Liver (tissue), 9 donors: ENCODE measurements around the gene PEAK1. TPM values are rescaled to one million over a fixed set of nuclear protein-coding genes. Genes with fewer than 3 reads are reported as not detected.

Source experiments
- DNase-seq: peaks from one replicate; pipeline ENCODE4 v3.0.0-alpha.2; 2017; ENCODE audit warnings: low spot score
- H3K27ac ChIP-seq, 2 donors: one replicate each; pipeline ENCODE4 v1.7.0; 2013; ENCODE audit warnings: inconsistent platforms in 2 of 2, low read length in 2 of 2, control low read depth in 1 of 2, low read depth in 1 of 2, mild to moderate bottlenecking in 1 of 2
- H3K27me3 ChIP-seq, 4 donors: one replicate each; pipeline versions ENCODE4 v1.6.1 to v1.7.0; 2013; ENCODE audit warnings: low read length in 3 of 4, inconsistent platforms in 1 of 4, mild to moderate bottlenecking in 1 of 4, moderate library complexity in 1 of 4; ENCODE audit not compliant: control insufficient read depth in 4 of 4, insufficient read depth in 4 of 4
- H3K36me3 ChIP-seq, 4 donors: one replicate each; pipeline versions ENCODE4 v1.6.1 to v1.7.0; 2013; ENCODE audit warnings: low read length in 3 of 4, mild to moderate bottlenecking in 3 of 4, low read depth in 1 of 4, moderate library complexity in 1 of 4; ENCODE audit not compliant: control insufficient read depth in 4 of 4, insufficient read depth in 3 of 4
- H3K4me1 ChIP-seq, 4 donors: one replicate each; pipeline versions ENCODE4 v1.6.1 to v1.7.0; 2013; ENCODE audit warnings: low read length in 3 of 4, mild to moderate bottlenecking in 3 of 4, moderate library complexity in 1 of 4; ENCODE audit not compliant: control insufficient read depth in 4 of 4, insufficient read depth in 4 of 4
- H3K4me3 ChIP-seq, 3 donors: one replicate each; pipeline versions ENCODE4 v1.6.1 to v1.7.0; 2013; ENCODE audit warnings: low read length in 3 of 3, control low read depth in 1 of 3, low read depth in 1 of 3, mild to moderate bottlenecking in 1 of 3
- H3K9ac ChIP-seq, 2 donors: one replicate each; pipeline ENCODE4 v1.7.0; 2013; ENCODE audit warnings: low read length in 2 of 2, mild to moderate bottlenecking in 2 of 2, moderate library complexity in 2 of 2, control low read depth in 1 of 2, low read depth in 1 of 2
- H3K9me3 ChIP-seq, 4 donors: one replicate each; pipeline versions ENCODE4 v1.6.1 to v1.7.0; 2013; ENCODE audit warnings: low read length in 3 of 4; ENCODE audit not compliant: control insufficient read depth in 4 of 4
- EGR1 ChIP-seq, 2 donors: IDR thresholded peaks; 2 replicates each; pipeline ENCODE4 v1.6.1; 2016 to 2018; ENCODE audit warnings: antibody characterized with exemption in 2 of 2, low read depth in 2 of 2
- FOXA1 ChIP-seq: IDR thresholded peaks from 2 replicates; pipeline ENCODE4 v1.6.1; 2016; ENCODE audit warnings: antibody characterized with exemption
- FOXA2 ChIP-seq: IDR thresholded peaks from 2 replicates; pipeline ENCODE4 v1.6.1; 2016; ENCODE audit warnings: antibody characterized with exemption
- GABPA ChIP-seq, 2 donors: IDR thresholded peaks in 1 of 2; conservative IDR thresholded peaks in 1 of 2; 2 replicates each; pipeline ENCODE4 v1.6.1; 2016; ENCODE audit warnings: antibody characterized with exemption in 2 of 2, mild to moderate bottlenecking in 1 of 2, moderate library complexity in 1 of 2
- HNF4A ChIP-seq, 2 donors: conservative IDR thresholded peaks; 2 replicates each; pipeline ENCODE4 v1.6.1; 2016; ENCODE audit warnings: antibody characterized with exemption in 2 of 2, mild to moderate bottlenecking in 2 of 2
- HNF4G ChIP-seq: IDR thresholded peaks from 2 replicates; pipeline ENCODE4 v1.6.1; 2016; ENCODE audit warnings: antibody characterized with exemption
- JUND ChIP-seq, 2 donors: IDR thresholded peaks; 2 replicates each; pipeline ENCODE4 v1.6.1; 2016; ENCODE audit warnings: antibody characterized with exemption in 2 of 2
- NR2F2 ChIP-seq: IDR thresholded peaks from 2 replicates; pipeline ENCODE4 v1.6.1; 2016; ENCODE audit warnings: antibody characterized with exemption
- RAD21 ChIP-seq, 2 donors: IDR thresholded peaks; 2 replicates each; pipeline ENCODE4 v1.6.1; 2016; ENCODE audit warnings: antibody characterized with exemption in 2 of 2, mild to moderate bottlenecking in 2 of 2
- RXRA ChIP-seq, 2 donors: IDR thresholded peaks; 2 replicates each; pipeline ENCODE4 v1.6.1; 2017 to 2018; ENCODE audit warnings: antibody characterized with exemption in 2 of 2, mild to moderate bottlenecking in 1 of 2
- SP1 ChIP-seq: IDR thresholded peaks from 2 replicates; pipeline ENCODE4 v1.6.1; 2018; ENCODE audit warnings: antibody characterized with exemption, mild to moderate bottlenecking
- TAF1 ChIP-seq: conservative IDR thresholded peaks from 2 replicates; pipeline ENCODE4 v1.6.1; 2016; ENCODE audit warnings: antibody characterized with exemption, mild to moderate bottlenecking
- YY1 ChIP-seq: IDR thresholded peaks from 2 replicates; pipeline ENCODE4 v1.6.1; 2016; ENCODE audit warnings: antibody characterized with exemption, mild to moderate bottlenecking
- WGBS: extraction: QIAGEN DNeasy Blood & Tissue Kit; methylation state at CpG from one replicate; pipeline ENCODE4 v1.1.7; 2013; 5-methylcytosine and 5-hydroxymethylcytosine counted together
- polyA plus RNA-seq, 2 donors: library from polyadenylated mRNA; stranded (reverse) in 1 of 2; unstranded in 1 of 2; fragments of 200-250 nt in 1 of 2; fragments of >200 nt in 1 of 2; fragmentation: Nextera tagmentation in 1 of 2; extraction: Ambion mirVana in 1 of 2; gene quantifications; one replicate each; pipeline versions ENCODE4 v1.2.1 to v1.2.3, GENCODE V29; 2013 to 2015
- total RNA-seq, 2 donors: library from RNA; depleted of rRNA; stranded (reverse); fragments of >200 nt; gene quantifications; one replicate each; pipeline ENCODE4 v1.2.3, GENCODE V29; 2014
- TF ChIP-seq, protein P1 (sequence below): fragments of 150-350 bp; IDR thresholded peaks from 2 replicates; pipeline ENCODE4 v1.5.1; 2017; ENCODE audit warnings: improper control_type of control experiment, low read depth, low read length; ENCODE audit not compliant: missing input control
- TF ChIP-seq, protein P2 (sequence below): IDR thresholded peaks from 2 replicates; pipeline ENCODE4 v1.6.1; 2016; ENCODE audit warnings: antibody characterized with exemption
- TF ChIP-seq, protein P3 (sequence below): IDR thresholded peaks from 2 replicates; pipeline ENCODE4 v1.6.1; 2016; ENCODE audit warnings: antibody characterized with exemption, mild to moderate bottlenecking
- TF ChIP-seq, protein P4 (sequence below): IDR thresholded peaks from 2 replicates; pipeline ENCODE4 v1.6.1; 2016; ENCODE audit warnings: antibody characterized with exemption
- TF ChIP-seq, protein P5 (sequence below): IDR thresholded peaks from 2 replicates; pipeline ENCODE4 v1.6.1; 2016; ENCODE audit warnings: antibody characterized with exemption
- donor health status: healthy.
- donor health status: healthy.
- donor health status: healthy.
- donor health status: healthy.
- donor health status: healthy.

PEAK1 gene
- total and polyA plus RNA-seq, 4 donors: 1.8 to 14.9 (median 5.8) TPM

DNA sequence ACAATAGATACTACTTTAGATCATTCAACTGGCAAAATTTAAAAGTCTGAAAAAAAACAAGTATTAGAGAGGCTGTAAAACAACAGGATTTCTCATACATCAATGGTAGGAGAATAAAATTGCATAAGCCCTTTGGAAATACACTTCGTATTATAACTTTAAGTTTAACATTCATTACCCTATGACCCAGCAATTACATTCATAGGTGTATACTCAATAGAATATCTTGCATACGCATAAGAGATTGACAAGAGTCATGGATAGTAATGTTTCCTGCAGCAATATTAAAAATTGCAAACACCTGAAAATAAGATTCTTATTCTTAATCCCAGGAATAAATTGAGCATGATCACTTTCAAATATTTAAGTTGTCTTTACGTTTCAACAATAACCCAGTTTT, 63.6 kb downstream of the PEAK1 start:
- WGBS: 97% methylated on average over 3 of the region's 3 CpGs
- peaks cover 0 to 4% (median 3%) of the 10 kb centered on the region in 4 donors for H3K4me1 ChIP-seq
- H3K27ac ChIP-seq: no peak overlapping the region
- H3K4me3 ChIP-seq: no peak overlapping the region
- no peaks in the 10 kb centered on the region for H3K9me3 ChIP-seq
- TF ChIP-seq, protein P1, sequence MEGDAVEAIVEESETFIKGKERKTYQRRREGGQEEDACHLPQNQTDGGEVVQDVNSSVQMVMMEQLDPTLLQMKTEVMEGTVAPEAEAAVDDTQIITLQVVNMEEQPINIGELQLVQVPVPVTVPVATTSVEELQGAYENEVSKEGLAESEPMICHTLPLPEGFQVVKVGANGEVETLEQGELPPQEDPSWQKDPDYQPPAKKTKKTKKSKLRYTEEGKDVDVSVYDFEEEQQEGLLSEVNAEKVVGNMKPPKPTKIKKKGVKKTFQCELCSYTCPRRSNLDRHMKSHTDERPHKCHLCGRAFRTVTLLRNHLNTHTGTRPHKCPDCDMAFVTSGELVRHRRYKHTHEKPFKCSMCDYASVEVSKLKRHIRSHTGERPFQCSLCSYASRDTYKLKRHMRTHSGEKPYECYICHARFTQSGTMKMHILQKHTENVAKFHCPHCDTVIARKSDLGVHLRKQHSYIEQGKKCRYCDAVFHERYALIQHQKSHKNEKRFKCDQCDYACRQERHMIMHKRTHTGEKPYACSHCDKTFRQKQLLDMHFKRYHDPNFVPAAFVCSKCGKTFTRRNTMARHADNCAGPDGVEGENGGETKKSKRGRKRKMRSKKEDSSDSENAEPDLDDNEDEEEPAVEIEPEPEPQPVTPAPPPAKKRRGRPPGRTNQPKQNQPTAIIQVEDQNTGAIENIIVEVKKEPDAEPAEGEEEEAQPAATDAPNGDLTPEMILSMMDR: no peak
- TF ChIP-seq NR2F2: no peak
- no peak for TF ChIP-seq RXRA (IDR thresholded peaks at IDR 0.05)
- no peak for TF ChIP-seq HNF4A (conservative IDR thresholded peaks at IDR 0.05)
- H3K36me3 ChIP-seq: no peaks in the 10 kb centered on the region
- no peaks in the 10 kb centered on the region for H3K27me3 ChIP-seq
- no peak overlapping the region for H3K9ac ChIP-seq
- no peak for DNase-seq

DNA sequence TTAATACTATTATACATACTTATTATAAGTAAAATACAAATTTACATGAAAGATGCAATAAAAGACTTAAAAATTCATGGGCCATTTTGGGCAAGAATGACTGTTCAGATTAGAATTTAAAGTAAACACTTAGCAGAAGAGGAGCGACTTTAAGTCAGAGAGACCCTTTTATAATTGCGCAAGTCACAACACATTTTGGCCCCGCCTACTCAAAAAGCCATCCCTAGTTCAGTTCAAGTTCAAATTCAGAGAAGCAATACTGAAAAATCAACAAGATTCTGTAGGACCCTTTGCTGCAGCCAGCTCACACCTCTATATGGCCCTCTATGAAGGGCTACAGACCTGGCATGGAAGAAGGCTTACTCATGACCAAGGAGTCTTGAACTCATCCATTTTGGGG, 64.6 kb downstream of the PEAK1 start:
- 98% methylated on average over 3 of the region's 3 CpGs for WGBS
- TF ChIP-seq YY1 (no peak), SP1 (no peak), TAF1 (no peak), GABPA (IDR thresholded peaks at IDR 0.05 in 1 of 2, conservative IDR thresholded peaks at IDR 0.05 in 1 of 2) (no peak), NR2F2 (no peak), EGR1 (IDR thresholded peaks at IDR 0.05; ENCODE audit: low read depth in 2 of 2) (no peak), RAD21 (IDR thresholded peaks at IDR 0.05) (no peak), HNF4A (conservative IDR thresholded peaks at IDR 0.05) (no peak), RXRA (IDR thresholded peaks at IDR 0.05) (no peak), JUND (IDR thresholded peaks at IDR 0.05) (no peak), FOXA1 (no peak), HNF4G (no peak), FOXA2 (no peak)
- TF ChIP-seq, protein P1: no peak
- TF ChIP-seq, protein P2, sequence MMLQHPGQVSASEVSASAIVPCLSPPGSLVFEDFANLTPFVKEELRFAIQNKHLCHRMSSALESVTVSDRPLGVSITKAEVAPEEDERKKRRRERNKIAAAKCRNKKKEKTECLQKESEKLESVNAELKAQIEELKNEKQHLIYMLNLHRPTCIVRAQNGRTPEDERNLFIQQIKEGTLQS: no peak
- TF ChIP-seq, protein P3, sequence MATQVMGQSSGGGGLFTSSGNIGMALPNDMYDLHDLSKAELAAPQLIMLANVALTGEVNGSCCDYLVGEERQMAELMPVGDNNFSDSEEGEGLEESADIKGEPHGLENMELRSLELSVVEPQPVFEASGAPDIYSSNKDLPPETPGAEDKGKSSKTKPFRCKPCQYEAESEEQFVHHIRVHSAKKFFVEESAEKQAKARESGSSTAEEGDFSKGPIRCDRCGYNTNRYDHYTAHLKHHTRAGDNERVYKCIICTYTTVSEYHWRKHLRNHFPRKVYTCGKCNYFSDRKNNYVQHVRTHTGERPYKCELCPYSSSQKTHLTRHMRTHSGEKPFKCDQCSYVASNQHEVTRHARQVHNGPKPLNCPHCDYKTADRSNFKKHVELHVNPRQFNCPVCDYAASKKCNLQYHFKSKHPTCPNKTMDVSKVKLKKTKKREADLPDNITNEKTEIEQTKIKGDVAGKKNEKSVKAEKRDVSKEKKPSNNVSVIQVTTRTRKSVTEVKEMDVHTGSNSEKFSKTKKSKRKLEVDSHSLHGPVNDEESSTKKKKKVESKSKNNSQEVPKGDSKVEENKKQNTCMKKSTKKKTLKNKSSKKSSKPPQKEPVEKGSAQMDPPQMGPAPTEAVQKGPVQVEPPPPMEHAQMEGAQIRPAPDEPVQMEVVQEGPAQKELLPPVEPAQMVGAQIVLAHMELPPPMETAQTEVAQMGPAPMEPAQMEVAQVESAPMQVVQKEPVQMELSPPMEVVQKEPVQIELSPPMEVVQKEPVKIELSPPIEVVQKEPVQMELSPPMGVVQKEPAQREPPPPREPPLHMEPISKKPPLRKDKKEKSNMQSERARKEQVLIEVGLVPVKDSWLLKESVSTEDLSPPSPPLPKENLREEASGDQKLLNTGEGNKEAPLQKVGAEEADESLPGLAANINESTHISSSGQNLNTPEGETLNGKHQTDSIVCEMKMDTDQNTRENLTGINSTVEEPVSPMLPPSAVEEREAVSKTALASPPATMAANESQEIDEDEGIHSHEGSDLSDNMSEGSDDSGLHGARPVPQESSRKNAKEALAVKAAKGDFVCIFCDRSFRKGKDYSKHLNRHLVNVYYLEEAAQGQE: no peak
- TF ChIP-seq, protein P4, sequence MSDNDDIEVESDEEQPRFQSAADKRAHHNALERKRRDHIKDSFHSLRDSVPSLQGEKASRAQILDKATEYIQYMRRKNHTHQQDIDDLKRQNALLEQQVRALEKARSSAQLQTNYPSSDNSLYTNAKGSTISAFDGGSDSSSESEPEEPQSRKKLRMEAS: no peak
- TF ChIP-seq, protein P5, sequence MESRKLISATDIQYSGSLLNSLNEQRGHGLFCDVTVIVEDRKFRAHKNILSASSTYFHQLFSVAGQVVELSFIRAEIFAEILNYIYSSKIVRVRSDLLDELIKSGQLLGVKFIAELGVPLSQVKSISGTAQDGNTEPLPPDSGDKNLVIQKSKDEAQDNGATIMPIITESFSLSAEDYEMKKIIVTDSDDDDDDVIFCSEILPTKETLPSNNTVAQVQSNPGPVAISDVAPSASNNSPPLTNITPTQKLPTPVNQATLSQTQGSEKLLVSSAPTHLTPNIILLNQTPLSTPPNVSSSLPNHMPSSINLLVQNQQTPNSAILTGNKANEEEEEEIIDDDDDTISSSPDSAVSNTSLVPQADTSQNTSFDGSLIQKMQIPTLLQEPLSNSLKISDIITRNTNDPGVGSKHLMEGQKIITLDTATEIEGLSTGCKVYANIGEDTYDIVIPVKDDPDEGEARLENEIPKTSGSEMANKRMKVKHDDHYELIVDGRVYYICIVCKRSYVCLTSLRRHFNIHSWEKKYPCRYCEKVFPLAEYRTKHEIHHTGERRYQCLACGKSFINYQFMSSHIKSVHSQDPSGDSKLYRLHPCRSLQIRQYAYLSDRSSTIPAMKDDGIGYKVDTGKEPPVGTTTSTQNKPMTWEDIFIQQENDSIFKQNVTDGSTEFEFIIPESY: no peak
- Histone ChIP-seq H3K4me3 (no peak overlapping the region), H3K27ac (no peak overlapping the region), H3K4me1 (peaks cover 0 to 4% (median 3%) of the 10 kb centered on the region in 4 donors), H3K36me3 (no peaks in the 10 kb centered on the region), H3K9ac (no peak overlapping the region), H3K9me3 (no peaks in the 10 kb centered on the region), H3K27me3 (no peaks in the 10 kb centered on the region)
- DNase-seq: no peak
